GM18507 (cell line): ENCODE data around the gene TUB.

Source experiments
- DNase-seq: peaks from one replicate; pipeline ENCODE4 v3.0.0; 2011; ENCODE audit warnings: low read depth; ENCODE audit not compliant: insufficient read length; ENCODE audit errors: extremely low spot score
- FAIRE-seq: peaks from 2 replicates; lab custom pipeline; 2011; peaks lifted over from hg19 to GRCh38; lab: Jason Lieb, UNC

TUB gene

DNA sequence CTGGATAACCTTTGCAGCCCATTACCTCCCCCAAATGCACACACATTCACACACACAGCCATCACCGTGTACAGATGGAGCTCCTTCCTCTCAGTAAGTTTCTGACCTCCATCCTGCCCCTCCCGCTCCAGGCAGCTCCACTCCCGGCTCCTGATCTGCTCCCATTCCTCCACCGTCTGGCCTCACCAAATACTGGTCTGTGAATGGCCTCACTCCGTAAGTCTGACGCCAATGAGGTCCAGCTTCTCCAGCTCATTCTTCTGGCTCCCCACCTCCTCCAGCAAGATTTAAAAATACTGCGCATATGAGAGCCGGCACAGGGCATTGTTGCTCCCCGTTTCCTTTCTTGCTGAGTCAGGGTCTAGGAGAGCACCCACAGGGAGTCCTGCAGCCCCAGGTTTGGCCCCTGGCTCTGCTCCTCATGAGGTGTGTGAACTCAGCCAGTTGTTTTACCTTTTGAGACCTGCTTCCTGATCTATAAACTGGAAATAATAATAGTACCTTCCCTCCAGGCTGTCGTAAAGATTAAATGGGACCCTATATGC, 14.0 kb upstream of the TUB start:
- DNase-seq = no peak
- no peak for FAIRE-seq

DNA sequence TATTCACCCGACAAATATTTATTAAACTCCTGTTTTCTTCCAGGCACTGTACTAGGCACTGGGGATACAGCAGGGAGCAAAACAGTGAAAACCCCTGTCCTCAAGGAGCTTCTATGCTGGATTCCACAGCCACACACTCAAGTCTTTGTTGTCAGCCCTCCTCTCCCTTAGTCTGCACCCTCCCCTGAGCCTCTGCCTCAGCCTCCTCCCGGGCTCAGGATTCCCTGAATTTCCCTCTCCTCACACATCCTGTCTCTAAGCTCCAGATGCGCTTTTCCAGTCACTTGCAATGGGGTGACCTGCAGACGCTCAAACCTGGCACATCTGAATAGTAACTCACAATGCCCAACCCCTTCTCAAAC, 13.5 kb upstream of the TUB start:
- no peak for FAIRE-seq

DNA sequence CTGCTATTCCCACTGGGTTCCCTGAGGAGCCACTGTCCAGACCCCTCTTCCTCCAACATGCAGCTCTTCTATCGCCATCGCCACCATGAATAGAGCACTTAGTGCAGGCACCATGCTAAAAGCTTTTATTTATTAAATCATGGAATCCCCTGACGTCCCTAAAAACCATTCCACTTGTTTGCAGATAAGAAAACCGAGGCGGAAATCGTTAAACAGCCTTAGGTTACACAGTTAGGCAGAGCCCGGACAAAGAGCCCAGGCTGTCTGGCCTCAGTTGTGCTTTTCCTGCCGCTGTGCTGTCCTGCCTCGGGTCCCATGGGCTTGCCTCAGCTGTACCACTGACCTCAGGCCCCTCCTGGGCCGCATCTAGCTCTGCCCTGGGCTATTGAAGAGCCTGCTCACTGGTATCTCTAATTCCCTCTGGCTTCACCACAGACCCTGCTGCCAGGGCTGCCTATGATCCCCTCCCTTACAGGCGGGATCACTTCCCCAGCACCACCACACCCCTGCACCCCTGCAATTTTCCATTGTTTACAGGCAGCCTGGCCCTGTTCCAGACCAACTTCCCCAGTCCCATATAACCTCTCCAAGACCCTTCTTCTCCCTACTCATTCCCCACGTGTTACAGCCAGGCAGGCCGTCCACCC, 13.0 kb upstream of the TUB start:
- FAIRE-seq (no peak), DNase-seq (no peak)

More for the DNA sequence above, 13.5 kb upstream of the TUB start:
- no peak for DNase-seq

DNA sequence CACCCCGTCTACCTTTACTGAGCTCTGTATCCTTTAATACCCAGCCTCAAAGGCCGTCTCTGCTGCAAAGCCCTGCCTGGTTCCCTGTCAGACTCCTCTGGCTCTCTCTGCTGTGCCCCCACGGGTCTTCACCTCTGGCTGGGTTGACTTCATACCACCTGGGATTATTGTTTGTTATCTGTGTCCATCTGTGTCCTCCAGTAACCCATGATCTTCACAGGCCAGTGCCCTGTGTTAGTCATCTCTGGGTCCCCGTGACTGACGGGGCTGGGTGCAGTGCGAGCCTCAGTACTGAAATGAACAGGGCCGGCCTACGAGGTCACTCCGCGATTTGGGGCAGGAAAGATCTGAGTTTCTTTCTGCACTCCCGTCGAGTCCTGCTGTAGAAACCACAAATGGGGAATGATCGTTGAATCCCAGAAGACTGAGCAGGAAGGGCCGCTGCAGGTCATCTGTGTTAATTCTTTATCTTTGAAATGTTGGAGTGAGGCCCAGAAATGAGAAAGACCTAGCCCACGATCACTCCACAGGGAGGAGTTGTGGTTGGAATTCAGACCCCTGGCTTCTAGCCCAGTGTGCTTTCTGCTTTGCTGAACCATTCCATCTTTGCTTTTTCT, 12.3 kb upstream of the TUB start:
- DNase-seq = no peak
- FAIRE-seq = no peak

DNA sequence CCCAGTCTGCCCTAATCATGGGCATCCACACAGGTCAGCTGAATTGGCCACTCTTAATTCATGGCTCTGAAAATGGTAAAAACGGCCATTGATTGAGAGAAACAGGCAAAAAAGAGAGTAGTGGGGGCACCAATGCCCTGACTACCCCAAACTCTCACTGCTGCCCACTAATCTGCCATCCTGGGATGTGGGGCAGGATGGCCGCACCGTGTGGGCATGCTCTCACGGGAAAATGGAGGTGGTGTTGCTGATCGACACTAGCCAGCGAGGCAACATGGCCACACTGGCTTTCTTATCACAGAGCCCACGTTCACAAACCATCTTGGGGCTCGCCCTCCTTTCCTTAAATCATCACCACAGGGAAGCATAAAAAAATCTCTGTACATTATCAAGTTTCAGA, 11.2 kb upstream of the TUB start:
- FAIRE-seq = no peak
- no peak for DNase-seq

DNA sequence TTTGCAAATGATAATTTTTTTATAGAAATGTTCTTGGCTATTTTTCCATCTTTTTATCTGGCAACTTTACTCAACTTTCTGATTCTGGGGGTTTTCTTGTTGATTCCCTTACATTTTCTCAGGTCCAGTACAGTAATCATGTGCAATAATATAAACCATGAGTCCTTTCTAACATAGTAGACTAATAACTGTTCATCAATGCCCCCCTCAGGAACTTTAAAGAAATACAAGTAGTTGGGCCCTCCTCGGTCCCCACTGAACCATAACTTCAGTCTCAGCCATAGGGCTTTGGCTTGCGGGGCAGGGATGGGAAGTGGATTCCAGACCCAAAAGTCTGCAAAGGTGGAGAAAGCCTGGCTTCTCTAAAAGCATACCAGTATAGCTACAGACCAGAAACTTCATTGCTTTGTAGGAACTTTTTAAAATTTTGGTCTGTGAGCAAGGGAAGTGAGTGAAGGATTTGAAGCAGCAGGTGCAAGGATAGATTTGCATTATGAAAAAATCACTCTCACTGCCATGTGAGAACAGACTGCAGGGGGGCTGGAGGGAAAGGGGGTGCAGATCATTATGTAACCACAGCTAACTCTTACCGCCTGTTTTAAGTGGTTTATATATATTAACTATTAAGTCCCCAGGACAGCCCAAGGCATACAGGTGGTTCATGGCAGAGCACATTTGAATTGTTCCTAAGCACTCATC, 10.4 kb upstream of the TUB start:
- FAIRE-seq = peak; percentile 66

DNA sequence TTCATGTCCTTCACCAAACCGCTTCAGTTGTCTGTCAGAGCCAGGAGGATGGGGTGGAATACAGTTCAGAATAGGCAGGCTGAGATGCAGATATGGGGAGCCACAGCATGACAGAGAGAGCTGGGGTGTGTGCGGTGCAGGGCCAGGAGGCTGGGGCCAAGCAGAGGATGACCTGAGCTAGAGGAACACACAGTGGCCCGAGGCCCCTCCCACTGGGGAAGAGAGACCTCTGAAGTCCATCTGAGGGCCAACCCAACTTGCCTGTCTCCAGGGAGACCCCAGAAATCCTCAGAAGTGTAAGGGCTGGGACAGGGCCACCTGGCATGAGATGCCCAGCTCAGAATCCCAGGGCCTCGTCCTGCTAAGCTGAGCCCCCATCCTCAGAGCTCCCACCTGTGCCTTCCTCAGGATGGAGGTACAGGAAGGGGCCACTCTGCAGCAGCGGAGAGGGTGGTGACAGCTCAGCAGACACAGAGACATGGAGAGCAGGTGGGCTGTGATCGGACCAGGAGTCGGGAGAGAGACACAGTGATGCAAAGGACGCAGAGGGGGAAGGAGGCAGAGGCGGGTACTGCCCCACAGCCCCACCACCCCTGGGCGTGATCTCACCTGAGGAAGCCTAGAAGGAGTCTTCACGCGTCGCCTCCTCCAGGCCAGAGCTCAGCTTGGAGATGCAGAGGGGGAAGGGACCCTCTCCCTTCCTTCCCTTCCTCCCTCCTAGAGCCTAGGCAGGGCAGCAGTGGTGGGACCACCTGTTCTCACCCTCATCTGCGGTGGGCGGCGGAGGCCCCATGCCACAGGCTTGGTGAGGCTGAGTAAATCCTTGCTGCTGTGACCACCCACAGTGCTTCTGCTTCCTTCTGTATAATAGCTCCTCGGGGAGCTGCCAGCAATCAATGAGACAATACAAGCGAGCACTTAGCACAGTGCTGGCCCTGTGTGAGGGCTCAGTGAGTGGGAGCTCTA, 9.1 kb upstream of the TUB start:
- DNase-seq (no peak), FAIRE-seq (no peak)

More for the DNA sequence above, 10.4 kb upstream of the TUB start:
- DNase-seq = no peak

DNA sequence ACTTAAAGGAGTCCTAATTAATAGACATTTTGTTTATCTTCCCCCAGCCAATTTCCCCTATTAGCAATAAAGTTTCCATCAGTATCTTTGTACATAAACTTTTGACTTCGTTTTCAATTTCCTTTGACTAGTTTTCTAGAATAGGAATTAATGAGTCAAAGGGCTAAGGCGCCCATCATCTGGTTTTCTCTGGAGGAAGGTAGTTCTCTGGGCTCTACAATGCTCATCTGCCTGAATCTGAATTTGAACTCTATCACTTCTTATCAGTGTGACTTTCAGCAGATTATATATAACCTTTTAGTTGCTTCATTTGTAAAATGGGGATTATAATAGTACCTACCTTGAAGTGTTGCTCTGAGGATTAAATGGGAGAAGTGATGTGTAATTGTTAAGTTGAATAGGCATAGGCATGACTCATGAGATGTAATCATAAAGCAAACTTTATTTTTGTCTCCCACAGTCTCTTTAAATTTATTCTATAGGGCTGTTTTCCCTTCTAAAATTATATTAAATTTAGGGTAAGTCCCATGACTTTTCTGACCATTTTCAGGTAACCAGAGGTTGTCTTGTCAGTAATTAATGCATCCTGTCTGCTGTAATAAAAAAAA, 5.8 kb upstream of the TUB start:
- DNase-seq = no peak
- FAIRE-seq = no peak

DNA sequence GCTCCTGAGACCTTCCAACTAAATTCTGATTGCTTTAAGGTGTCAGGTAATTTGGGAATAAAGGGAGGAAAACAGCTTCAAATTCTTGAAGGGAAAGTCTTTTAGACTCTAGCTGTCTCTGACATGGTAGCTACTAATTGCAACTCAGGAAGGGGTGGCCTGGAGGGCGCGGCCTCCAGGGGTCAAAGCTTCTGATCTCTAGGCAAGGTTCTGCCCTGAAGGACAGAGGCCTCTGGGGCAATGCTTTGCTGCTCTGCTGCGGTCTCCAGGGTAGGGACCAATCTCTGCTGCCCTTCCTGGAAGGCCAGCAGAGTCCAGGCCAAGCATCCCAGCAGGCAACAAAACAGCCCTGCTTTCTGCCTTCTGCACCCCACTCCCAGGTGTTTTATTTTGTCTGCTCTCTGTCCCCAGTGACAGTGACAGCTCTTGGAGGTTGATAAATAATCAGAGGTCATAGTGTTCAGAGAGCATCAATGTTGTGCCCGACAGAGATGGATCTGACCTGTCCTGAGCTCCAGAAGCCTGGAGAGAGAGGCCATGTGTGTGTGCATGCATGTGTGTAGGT, 1.8 kb upstream of the TUB start:
- FAIRE-seq (no peak), DNase-seq (no peak)

DNA sequence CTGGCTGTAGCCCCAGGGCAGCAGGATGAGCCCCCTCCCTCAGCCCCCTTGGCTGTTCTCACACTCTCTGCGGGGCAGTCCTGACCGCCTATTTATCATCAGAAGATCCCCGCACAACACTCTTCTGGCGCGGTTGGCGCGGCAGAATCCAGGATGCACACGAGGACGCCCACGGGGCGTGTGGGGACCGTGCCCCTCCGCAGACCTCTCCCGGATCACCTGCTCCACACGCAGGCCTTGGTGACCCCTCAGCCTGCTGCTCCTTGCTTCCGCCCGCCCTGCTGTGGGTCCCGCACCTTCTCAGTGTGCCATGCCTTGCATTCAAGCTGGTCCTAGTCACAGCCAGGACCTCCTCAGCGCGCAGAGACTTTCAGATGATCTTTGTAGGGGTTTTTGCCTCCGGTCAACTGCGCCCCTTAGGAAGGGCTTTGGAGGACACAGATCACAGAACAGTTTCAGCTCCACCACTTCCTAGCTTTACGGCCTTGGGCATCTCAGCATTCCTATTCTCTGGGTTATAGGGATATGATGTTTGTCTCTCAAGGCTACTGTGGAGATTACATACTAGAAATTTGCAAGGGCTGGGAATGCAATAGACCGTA, 841 bp upstream of the TUB start:
- DNase-seq (no peak), FAIRE-seq (no peak)

DNA sequence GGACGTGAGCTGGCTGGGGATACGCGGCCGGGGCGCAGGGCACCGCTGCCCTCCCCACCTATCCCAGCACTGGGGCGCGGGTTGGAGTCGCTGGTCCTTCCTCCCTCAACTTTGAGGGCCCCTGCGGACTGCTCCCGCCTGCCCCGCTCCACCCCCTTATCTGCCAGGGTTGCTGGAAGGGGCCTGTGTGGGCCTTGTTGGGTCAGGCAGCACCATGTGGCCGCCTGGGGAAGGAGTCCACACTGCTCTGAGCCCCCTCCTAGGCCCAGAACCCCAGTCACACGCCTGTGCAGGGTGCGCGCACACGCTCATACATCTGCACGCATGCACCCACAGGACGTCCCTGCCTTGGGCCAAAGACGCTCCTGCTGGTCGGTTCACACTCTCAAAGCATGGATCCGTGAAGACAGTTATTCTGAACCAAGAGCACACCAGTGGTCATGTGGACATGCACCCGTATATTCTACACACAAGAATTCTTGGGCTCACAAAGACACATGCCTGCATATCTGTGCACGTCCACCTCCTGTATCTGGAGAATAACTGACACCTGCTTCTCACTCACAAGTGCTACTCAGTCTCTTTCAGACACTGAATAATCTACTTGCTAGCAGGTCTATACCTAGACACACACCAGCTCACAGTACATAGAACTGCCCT, 710 bp downstream of the TUB start:
- no peak for DNase-seq
- FAIRE-seq = no peak

DNA sequence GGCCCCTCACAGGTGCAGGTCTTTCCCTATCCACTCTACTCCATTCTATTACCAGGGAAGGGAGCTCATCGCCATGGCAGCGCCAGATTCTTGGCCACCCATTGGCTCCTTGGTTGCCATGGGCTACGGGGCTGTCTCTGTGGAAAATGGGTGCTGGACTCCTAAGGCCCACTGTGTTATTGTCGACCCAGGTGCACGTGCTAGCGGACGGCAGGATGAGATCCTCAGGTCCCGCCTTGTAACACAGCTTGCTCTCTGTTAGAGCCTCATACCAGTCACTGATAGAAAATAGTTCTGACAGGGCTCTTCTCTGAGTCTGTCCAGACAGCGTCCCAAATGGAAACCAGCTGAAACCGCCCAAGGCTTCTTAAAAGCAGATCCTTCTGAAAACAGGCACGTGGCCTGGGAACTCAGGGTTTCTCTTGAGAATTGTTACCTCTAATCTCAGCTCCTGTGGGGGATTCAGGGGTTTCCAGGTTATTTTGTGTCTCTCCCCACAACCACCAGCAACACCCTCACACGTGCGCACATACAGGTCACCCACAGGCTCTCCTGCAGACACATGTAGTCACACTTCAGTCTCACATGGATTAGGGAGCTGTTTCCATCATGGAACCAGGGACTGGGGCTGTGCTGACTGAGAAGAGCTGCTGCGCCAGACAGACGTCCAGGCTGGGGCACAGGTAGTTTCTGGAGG, 1.5 kb downstream of the TUB start:
- FAIRE-seq (no peak), DNase-seq (no peak)

DNA sequence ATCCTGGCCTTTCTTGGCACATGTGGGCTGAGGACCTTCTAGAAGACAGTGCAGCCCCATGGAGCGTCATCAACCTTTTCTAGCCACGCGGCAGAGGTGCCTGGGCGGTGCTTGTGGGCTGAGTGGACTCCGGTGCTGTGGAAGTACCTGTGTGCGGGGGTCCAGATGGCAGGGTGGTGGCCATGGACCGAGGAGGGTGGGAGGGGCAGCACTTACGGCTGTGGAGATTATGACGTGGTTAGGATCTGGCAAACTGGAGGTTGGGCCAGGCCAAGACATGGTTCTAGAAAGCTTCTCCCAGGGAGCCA, 2.0 kb downstream of the TUB start:
- DNase-seq (no peak), FAIRE-seq (no peak)

DNA sequence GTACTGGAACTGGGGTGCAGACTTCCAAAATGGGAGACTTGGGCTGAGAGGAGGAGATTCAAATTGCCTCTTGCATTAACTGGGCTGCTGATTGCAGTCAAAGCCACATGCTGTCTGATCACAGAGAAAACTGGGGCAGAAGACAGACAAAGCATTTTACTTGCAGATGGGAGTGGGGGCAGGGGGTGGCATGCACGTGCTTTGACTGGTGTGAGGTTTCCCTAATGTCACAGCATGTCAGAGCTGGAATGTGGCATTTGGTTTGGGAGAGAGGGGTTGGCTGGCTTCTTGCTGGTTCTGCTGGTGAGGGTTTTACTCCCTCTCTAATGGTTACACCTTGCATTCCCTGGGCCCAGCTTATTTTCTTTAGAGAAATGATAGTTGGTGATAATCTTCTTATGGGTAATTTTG, 2.9 kb downstream of the TUB start:
- DNase-seq = no peak
- FAIRE-seq = no peak

DNA sequence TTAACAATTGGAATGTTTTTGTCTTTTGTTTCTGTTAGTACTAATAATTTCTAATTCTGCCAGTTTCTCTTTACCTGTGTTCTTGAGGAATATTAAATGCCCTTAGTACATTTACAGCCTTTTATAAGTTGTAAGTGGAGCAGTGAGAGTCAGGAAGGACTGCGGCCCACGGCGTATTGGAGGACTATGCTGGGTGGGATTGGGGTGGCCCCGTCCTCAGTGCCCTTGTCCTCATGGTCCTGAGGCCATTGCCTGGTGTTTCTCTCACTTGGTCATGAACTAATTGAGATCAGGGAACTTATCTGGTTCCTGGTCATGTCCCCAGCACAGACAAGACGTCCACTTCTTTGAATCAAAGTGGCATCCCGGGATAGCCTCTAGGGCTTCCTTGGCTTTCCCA, 3.3 kb downstream of the TUB start:
- FAIRE-seq (no peak), DNase-seq (no peak)

DNA sequence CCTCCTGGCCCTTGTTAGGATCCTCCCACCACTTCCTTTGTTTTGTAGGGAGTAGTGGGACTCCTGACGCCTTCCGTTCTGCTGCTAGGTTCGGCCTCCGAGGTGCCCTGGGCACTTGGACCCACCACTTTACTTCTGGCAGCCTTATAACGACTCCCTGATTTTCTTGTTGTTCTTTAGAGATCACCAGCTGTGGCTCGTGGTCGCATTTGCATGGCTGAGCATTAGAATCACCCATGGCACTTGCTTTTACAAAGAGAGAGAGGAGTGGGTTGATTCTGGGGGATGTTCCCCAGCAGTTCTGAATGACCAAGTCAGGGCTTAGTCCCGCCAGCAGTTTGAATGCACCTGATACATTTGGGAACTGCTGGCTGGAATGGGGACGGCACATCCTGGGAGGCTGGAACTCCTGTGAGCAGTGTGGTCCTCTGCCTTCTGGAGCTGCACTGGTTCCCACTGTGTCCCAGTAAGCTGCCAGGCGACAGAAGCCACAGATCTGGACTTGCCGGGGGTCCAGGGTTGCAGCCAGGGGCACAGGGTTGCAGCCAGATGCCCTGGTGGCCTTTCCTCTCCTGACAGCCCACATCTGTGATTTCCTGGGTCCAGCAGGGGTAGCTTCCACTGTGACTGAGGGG, 4.1 kb downstream of the TUB start:
- FAIRE-seq = no peak

DNA sequence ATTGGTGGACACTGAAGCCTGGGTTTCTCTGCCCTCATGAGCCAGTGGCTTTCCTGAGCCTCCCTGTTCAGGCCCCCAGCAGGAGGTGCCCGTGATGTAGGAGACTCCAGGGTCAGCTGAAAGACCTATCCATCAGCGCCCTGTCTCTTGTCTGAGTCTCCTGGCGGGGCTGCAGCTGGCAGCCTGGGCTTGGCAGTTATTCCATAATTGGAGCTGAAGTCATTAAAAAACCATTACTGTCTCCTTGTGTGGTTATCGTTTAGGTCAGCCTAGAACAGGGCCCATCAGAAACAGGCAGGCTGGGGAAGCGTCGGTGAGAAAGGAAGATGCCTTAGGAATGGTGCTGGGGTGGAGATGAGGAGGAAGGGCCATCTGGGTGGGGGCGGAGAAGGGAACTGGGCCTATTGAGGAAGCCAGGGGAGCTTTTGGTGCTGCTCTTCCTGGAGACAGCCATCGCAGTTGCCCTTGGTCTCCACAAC, 5.0 kb downstream of the TUB start:
- DNase-seq = no peak
- FAIRE-seq = no peak

More for the DNA sequence above, 4.1 kb downstream of the TUB start:
- no peak for DNase-seq
